ENCODE data around the gene PAPSS1. TPM values are rescaled to one million over a fixed set of nuclear protein-coding genes. Genes with fewer than 3 reads are reported as not detected.

Gene PAPSS1
- 88.5 TPM for polyA plus RNA-seq (2013, experiment 1 of 2)
- polyA plus RNA-seq (2013, experiment 2 of 2): 92.1 TPM

DNA sequence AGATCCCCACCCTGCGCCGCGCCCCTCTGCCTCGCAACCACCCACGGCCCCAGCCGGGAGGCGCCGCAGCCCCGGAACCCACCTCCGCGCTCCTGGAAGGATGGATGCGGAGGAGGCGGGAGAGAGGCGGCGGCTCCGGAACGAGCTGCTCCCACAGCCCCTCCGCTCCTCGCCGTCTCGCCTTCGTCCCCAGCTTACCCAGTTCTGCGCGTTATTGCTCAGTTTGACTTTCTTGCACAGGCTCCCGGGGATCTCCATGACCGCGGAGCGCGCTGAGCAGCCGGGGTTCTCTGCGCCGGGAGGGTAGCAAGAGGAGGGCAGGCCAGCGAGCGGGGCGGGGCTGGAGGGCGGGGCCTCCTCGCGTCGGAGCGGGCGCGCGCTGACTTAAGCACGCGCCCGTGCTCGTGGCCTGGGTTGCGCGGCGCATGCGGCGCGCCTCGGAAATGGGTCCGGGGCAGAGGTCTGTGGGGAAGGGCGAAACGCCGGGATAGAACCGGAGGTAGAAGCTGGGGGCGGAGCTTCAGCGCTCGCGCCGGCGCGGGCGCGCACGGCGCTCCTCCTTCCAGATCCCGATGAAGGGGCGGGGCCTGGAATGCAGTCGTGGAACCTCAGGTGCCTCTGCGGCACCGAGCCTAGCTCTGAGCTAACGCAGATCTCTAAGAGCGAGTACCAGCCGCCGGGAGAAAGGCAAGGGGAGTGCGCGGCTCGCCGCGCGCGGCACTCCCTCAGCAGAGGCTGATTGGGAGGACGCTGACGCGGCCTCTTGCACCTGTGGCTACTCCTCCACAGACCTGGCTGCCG lies at the start of gene PAPSS1:
PAPSS1 (minus strand) TSS at position 313 of the 801 bp plus-strand sequence; CDS start at position 258, 55 bp downstream.
- peaks cover 0 to 11% (median 0%) of the 10 kb centered on the region in 3 experiments for H3K27me3 ChIP-seq (ENCODE audit: control insufficient read depth in 3 of 3, insufficient read depth in 3 of 3, low read depth in 1 of 3, low read length in 3 of 3)
- peak within 1 kb of the TSS; percentile 81 for H2BK120ac ChIP-seq (ENCODE audit: low read depth, low read length)
- H3K14ac ChIP-seq (ENCODE audit: low read length): peak within 1 kb of the TSS; percentile 63
- H3K79me1 ChIP-seq (ENCODE audit: low read depth, low read length): peaks cover 3% of the 10 kb centered on the region
- WGBS, 2 donors (ENCODE audit: extremely low coverage in 2 of 2, insufficient read length in 2 of 2, insufficient replicate concordance in 1 of 2): no CpG with 5 or more reads among the region's 90 CpGs
- H2BK5ac ChIP-seq (ENCODE audit: low read length): peak within 1 kb of the TSS; percentile 69
- DNase-seq (ENCODE audit: low spot score): peak; percentile 96
- peak within 1 kb of the TSS; percentile 93 for H3K27ac ChIP-seq (replicated peaks; ENCODE audit: low read length)
- peak within 1 kb of the TSS; percentile 95 for H3K9ac ChIP-seq (ENCODE audit: low read depth, low read length, poor library complexity)
- peak within 1 kb of the TSS; percentile 72 for H3K4me2 ChIP-seq (ENCODE audit: insufficient read depth, low read length, poor library complexity, severe bottlenecking)
- H3K23ac ChIP-seq (ENCODE audit: low read depth, low read length, poor library complexity): peak within 1 kb of the TSS; percentile 98
- peak within 1 kb of the TSS; percentile 94 to 97 for H3K4me3 ChIP-seq (ENCODE audit: low read length in 2 of 2)
- no peak within 1 kb of the TSS for H2BK15ac ChIP-seq (ENCODE audit: low read length)
- no peak within 1 kb of the TSS for H2AK5ac ChIP-seq (ENCODE audit: low read depth, low read length)
- H2AFZ ChIP-seq (ENCODE audit: low read length): peak within 1 kb of the TSS; percentile 100
- peaks cover 3 to 7% of the 10 kb centered on the region in 2 donors for H3K4me1 ChIP-seq (ENCODE audit: control insufficient read depth in 2 of 2, insufficient read depth in 1 of 2, low read depth in 1 of 2, low read length in 2 of 2)
- H2BK12ac ChIP-seq (ENCODE audit: low read length): no peak within 1 kb of the TSS
- peak within 1 kb of the TSS; percentile 97 for H3K18ac ChIP-seq (ENCODE audit: low read length)
- peaks cover 0 to 5% of the 10 kb centered on the region in 2 donors for H3K36me3 ChIP-seq (replicated peaks in 1 of 2; ENCODE audit: control insufficient read depth in 2 of 2, insufficient read depth in 2 of 2, low read length in 2 of 2)
- H4K8ac ChIP-seq (ENCODE audit: low read depth, low read length): no peak within 1 kb of the TSS
- no peak within 1 kb of the TSS for H4K91ac ChIP-seq (ENCODE audit: low read depth, low read length, poor library complexity)
- no peaks in the 10 kb centered on the region for H3K9me3 ChIP-seq (replicated peaks in 1 of 2; ENCODE audit: control insufficient read depth in 2 of 2, insufficient read depth in 1 of 2, low read depth in 1 of 2, low read length in 2 of 2)
- H3K4ac ChIP-seq (ENCODE audit: low read length): peak within 1 kb of the TSS; percentile 41

DNA sequence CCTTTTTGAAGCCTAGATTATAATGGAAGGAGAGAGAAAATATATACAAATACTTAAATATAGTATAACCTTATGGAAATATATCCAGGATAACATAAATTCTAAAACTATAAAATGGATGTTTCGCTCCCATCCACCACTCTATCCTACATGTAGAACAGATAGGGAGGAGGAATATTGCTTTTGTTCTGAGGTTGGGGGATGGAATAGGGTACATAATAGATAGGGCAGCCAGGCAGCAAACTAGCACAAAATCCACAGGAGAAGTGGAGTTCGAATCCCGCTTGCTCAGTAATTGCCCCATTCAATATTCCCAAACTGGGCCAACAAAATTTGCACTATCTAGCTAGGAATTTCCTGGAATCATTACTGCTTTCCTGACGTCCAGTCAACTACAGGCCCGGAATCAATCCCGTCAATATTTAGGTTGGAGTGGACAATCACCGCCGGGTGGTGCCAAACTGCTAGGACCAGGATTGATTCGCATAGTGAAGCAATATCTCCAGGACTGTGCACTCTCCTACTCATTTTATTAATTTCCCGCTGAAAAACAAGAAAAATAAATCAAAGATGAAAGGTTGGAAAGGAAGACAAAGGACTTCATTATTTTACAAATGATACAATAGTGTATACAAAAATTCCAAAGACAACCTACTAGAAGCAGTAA lies 40.4 kb upstream of the PAPSS1 start:
- H3K4me1 ChIP-seq (ENCODE audit: control insufficient read depth in 2 of 2, insufficient read depth in 1 of 2, low read depth in 1 of 2, low read length in 2 of 2): no peaks in the 10 kb centered on the region
- no peak overlapping the region for H3K14ac ChIP-seq (ENCODE audit: low read length)
- H3K4ac ChIP-seq (ENCODE audit: low read length): no peak overlapping the region
- no peak overlapping the region for H3K9ac ChIP-seq (ENCODE audit: low read depth, low read length, poor library complexity)
- H3K18ac ChIP-seq (ENCODE audit: low read length): no peak overlapping the region
- no peak overlapping the region for H2BK15ac ChIP-seq (ENCODE audit: low read length)
- no peak overlapping the region for H3K4me2 ChIP-seq (ENCODE audit: insufficient read depth, low read length, poor library complexity, severe bottlenecking)
- H2BK5ac ChIP-seq (ENCODE audit: low read length): no peak overlapping the region
- H4K91ac ChIP-seq (ENCODE audit: low read depth, low read length, poor library complexity): no peak overlapping the region
- H2AK5ac ChIP-seq (ENCODE audit: low read depth, low read length): no peak overlapping the region
- no peak for DNase-seq (ENCODE audit: low spot score)
- no peak overlapping the region for H3K27ac ChIP-seq (replicated peaks; ENCODE audit: low read length)
- no peak overlapping the region for H2AFZ ChIP-seq (ENCODE audit: low read length)
- no peaks in the 10 kb centered on the region for H3K9me3 ChIP-seq (replicated peaks in 1 of 2; ENCODE audit: control insufficient read depth in 2 of 2, insufficient read depth in 1 of 2, low read depth in 1 of 2, low read length in 2 of 2)
- no peak overlapping the region for H4K8ac ChIP-seq (ENCODE audit: low read depth, low read length)
- no peaks in the 10 kb centered on the region for H3K36me3 ChIP-seq (replicated peaks in 1 of 2; ENCODE audit: control insufficient read depth in 2 of 2, insufficient read depth in 2 of 2, low read length in 2 of 2)
- no peak overlapping the region for H2BK120ac ChIP-seq (ENCODE audit: low read depth, low read length)
- no peak overlapping the region for H2BK12ac ChIP-seq (ENCODE audit: low read length)
- H3K27me3 ChIP-seq (ENCODE audit: control insufficient read depth in 3 of 3, insufficient read depth in 3 of 3, low read depth in 1 of 3, low read length in 3 of 3): no peaks in the 10 kb centered on the region
- H3K79me1 ChIP-seq (ENCODE audit: low read depth, low read length): no peaks in the 10 kb centered on the region
- no peak overlapping the region for H3K23ac ChIP-seq (ENCODE audit: low read depth, low read length, poor library complexity)
- no CpG with 5 or more reads among the region's 10 CpGs for WGBS, 2 donors (ENCODE audit: extremely low coverage in 2 of 2, insufficient read length in 2 of 2, insufficient replicate concordance in 1 of 2)
- no peak overlapping the region for H3K4me3 ChIP-seq (ENCODE audit: low read length in 2 of 2)

DNA sequence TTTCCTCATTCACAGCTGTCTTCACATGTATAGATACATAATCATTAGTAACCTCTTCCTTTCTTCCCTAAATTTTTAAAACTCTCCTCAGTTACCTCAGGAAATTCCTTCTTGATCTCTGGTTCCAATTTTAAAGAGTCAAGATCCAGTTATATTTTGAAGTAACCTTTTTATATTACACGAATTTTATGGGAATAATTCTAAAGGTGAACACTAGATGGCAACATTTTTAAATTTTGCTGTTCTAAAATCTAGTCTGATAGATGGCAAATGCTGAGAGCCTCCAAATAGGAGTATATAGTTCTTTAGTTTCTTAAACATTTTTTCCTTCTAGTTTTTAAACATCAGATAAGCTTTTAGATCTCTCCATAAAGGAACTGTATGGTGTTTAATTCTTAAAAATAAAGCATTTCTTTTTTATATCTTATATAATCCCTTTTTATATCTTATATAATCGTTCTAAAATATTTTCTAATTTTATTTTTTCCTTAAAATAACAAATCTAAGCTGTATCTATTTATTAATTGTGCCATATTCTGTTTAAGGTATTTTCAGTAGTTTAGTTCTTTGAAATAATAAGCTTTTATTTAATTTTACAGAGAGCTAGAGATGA lies 37.9 kb upstream of the PAPSS1 start:
- Histone ChIP-seq H2BK15ac (ENCODE audit: low read length) (no peak overlapping the region), H2AFZ (ENCODE audit: low read length) (no peak overlapping the region), H3K4me2 (ENCODE audit: insufficient read depth, low read length, poor library complexity, severe bottlenecking) (no peak overlapping the region), H4K91ac (ENCODE audit: low read depth, low read length, poor library complexity) (no peak overlapping the region), H3K4ac (ENCODE audit: low read length) (no peak overlapping the region), H2AK5ac (ENCODE audit: low read depth, low read length) (no peak overlapping the region), H3K9ac (ENCODE audit: low read depth, low read length, poor library complexity) (no peak overlapping the region), H3K27me3 (ENCODE audit: control insufficient read depth in 3 of 3, insufficient read depth in 3 of 3, low read depth in 1 of 3, low read length in 3 of 3) (no peaks in the 10 kb centered on the region), H3K14ac (ENCODE audit: low read length) (no peak overlapping the region), H2BK5ac (ENCODE audit: low read length) (no peak overlapping the region), H4K8ac (ENCODE audit: low read depth, low read length) (no peak overlapping the region), H2BK120ac (ENCODE audit: low read depth, low read length) (no peak overlapping the region), H3K27ac (replicated peaks; ENCODE audit: low read length) (no peak overlapping the region), H3K4me1 (ENCODE audit: control insufficient read depth in 2 of 2, insufficient read depth in 1 of 2, low read depth in 1 of 2, low read length in 2 of 2) (no peaks in the 10 kb centered on the region), H3K36me3 (replicated peaks in 1 of 2; ENCODE audit: control insufficient read depth in 2 of 2, insufficient read depth in 2 of 2, low read length in 2 of 2) (no peaks in the 10 kb centered on the region), H3K23ac (ENCODE audit: low read depth, low read length, poor library complexity) (no peak overlapping the region), H3K9me3 (replicated peaks in 1 of 2; ENCODE audit: control insufficient read depth in 2 of 2, insufficient read depth in 1 of 2, low read depth in 1 of 2, low read length in 2 of 2) (peaks cover 0 to 2% of the 10 kb centered on the region in 2 donors), H2BK12ac (ENCODE audit: low read length) (no peak overlapping the region), H3K4me3 (ENCODE audit: low read length in 2 of 2) (no peak overlapping the region), H3K79me1 (ENCODE audit: low read depth, low read length) (no peaks in the 10 kb centered on the region), H3K18ac (ENCODE audit: low read length) (no peak overlapping the region)
- no peak for DNase-seq (ENCODE audit: low spot score)
- WGBS, 2 donors (ENCODE audit: extremely low coverage in 2 of 2, insufficient read length in 2 of 2, insufficient replicate concordance in 1 of 2): no CpG with 5 or more reads among the region's 2 CpGs

DNA sequence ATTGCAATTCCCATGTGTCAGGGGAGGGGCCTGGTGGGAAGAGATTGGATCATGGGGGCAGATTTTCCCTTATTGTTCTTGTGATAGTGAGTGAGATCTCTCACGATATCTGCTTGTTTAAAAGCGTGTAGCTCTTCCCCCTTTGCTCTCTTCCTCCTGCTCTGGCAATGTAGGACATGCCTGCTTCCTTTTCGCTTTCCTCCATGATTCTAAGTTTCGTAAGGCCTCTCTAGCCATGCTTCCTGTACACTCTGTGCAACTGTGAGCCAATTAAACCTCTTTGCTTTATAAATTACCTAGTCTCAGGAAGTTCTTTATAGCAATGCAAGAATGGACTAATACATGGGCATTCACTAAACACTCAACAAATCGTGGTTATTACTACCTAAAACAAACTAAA lies 37.2 kb upstream of the PAPSS1 start:
- Histone ChIP-seq H3K4me2 (ENCODE audit: insufficient read depth, low read length, poor library complexity, severe bottlenecking) (no peak overlapping the region), H3K23ac (ENCODE audit: low read depth, low read length, poor library complexity) (no peak overlapping the region), H3K9ac (ENCODE audit: low read depth, low read length, poor library complexity) (no peak overlapping the region), H3K4me1 (ENCODE audit: control insufficient read depth in 2 of 2, insufficient read depth in 1 of 2, low read depth in 1 of 2, low read length in 2 of 2) (no peaks in the 10 kb centered on the region), H4K8ac (ENCODE audit: low read depth, low read length) (no peak overlapping the region), H3K18ac (ENCODE audit: low read length) (no peak overlapping the region), H3K27ac (replicated peaks; ENCODE audit: low read length) (no peak overlapping the region), H3K14ac (ENCODE audit: low read length) (no peak overlapping the region), H3K4ac (ENCODE audit: low read length) (no peak overlapping the region), H3K9me3 (replicated peaks in 1 of 2; ENCODE audit: control insufficient read depth in 2 of 2, insufficient read depth in 1 of 2, low read depth in 1 of 2, low read length in 2 of 2) (peaks cover 0 to 2% of the 10 kb centered on the region in 2 donors), H2AK5ac (ENCODE audit: low read depth, low read length) (no peak overlapping the region), H2BK12ac (ENCODE audit: low read length) (no peak overlapping the region), H2AFZ (ENCODE audit: low read length) (no peak overlapping the region), H3K36me3 (replicated peaks in 1 of 2; ENCODE audit: control insufficient read depth in 2 of 2, insufficient read depth in 2 of 2, low read length in 2 of 2) (no peaks in the 10 kb centered on the region), H3K27me3 (ENCODE audit: control insufficient read depth in 3 of 3, insufficient read depth in 3 of 3, low read depth in 1 of 3, low read length in 3 of 3) (no peaks in the 10 kb centered on the region), H2BK15ac (ENCODE audit: low read length) (no peak overlapping the region), H2BK5ac (ENCODE audit: low read length) (no peak overlapping the region), H3K4me3 (ENCODE audit: low read length in 2 of 2) (no peak overlapping the region), H3K79me1 (ENCODE audit: low read depth, low read length) (no peaks in the 10 kb centered on the region), H2BK120ac (ENCODE audit: low read depth, low read length) (no peak overlapping the region), H4K91ac (ENCODE audit: low read depth, low read length, poor library complexity) (no peak overlapping the region)
- no peak for DNase-seq (ENCODE audit: low spot score)
- WGBS, 2 donors (ENCODE audit: extremely low coverage in 2 of 2, insufficient read length in 2 of 2, insufficient replicate concordance in 1 of 2): no CpG with 5 or more reads among the region's 5 CpGs
